Measurements from ENCODE around the gene GUCY1A1.

The GUCY1A1 gene

DNA sequence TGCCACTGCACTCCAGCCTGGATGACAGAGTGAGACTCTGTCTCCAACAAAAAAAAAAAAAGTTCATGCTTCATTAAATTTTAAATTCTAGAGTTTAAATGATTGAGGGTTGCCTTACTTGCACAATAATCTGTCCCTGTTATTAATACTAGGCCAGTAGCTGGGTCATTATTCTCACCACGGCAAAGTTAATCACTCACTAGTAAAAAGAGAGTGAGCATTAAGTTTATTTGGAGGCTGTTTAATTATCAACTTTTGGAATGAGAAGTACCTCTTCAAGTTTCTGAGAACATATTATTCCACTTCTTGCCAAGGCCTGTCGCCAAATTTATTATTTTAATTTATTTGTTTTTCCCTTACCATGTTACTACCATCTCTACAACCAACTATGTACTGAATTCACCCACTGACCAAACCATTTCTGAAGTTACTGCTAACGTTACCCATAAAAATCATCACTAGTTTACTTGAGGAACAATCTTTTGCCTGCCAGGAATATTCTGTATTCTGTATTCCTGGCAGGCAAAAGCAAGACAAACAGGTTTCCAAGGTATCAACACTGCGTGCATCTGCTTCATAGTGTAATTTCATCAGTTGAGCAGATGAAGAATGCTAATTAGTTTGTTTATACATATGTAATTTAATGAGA, 26.5 kb downstream of the GUCY1A1 start:
- DNase-seq, result no peak

DNA sequence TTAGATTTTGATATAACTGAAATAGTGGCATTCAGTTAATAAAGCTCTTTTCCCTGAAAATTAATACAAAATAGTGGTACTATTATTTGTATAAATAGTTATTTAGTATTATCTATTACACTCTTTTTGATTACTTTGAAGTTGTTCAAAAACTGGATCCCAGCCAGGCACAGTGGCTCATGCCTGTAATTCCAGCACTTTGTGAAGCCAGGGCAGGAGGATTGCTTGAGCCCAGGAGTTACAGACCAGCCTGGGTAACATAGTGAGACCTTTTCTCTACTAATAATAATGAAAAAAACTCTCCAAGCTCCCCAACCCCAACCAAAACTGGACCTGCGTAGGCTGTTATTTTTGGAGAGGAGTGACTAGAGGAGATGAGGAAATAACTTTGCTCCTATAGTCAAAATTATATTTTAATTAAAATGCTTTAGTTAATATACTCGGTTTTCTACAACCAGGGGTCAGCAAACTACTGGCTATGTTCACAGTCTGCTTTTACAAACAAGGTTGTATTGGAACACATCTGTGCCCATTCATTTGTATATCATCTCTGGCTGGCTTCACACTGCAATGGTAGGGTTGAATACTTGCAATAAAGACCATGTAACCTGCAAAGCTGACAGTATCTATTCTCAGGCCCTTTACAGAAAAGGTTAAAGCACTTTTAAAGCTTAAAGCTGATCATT, 27.6 kb downstream of the GUCY1A1 start:
- DNase-seq, result no peak

DNA sequence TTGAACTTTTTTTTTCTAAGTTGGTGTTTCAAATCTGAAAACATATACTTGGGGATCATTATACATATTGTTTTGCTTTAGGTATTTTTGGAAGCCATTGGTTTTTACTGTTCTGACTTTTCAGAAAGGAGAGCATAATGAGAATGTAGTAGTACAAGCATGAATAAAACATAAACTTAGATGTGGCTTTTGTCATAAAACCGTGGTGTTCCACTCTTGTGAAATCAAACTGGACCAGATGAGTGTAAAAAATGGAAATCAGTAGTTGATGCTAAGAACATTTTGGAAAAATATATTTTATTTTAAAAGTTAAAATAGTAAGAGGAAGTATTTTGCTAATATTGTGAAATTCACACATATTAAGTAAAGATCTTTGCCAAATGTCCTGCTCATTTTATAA, 29.6 kb downstream of the GUCY1A1 start:
- DNase-seq, result no peak

DNA sequence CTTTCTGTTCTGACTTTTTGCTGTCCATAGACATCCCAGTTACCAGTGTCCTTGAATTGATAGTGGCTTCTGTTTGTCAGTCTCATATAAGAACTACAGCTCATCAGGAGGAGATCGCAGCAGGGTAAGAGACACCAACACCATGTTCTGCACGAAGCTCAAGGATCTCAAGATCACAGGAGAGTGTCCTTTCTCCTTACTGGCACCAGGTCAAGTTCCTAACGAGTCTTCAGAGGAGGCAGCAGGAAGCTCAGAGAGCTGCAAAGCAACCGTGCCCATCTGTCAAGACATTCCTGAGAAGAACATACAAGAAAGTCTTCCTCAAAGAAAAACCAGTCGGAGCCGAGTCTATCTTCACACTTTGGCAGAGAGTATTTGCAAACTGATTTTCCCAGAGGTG, 30.1 kb downstream of the GUCY1A1 start:
- DNase-seq, result no peak

DNA sequence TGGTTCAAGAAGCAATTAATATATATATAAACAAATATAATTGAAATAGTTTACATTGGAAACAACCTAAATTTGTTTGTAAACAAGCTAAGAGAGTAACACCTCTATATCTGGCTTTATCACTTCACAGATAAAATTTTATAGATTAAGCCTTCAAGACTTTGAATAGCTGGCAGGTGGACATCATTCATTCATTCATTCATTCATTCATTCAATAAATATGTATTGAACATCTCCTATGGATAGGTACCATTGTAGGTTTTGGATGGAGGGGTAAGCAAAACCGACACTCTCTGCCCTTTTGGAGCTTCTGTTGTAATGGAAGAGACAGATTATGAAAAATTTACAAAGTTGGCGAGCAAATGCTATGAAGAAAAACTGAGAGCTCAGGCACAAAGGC, 35.2 kb downstream of the GUCY1A1 start:
- DNase-seq, result no peak

DNA sequence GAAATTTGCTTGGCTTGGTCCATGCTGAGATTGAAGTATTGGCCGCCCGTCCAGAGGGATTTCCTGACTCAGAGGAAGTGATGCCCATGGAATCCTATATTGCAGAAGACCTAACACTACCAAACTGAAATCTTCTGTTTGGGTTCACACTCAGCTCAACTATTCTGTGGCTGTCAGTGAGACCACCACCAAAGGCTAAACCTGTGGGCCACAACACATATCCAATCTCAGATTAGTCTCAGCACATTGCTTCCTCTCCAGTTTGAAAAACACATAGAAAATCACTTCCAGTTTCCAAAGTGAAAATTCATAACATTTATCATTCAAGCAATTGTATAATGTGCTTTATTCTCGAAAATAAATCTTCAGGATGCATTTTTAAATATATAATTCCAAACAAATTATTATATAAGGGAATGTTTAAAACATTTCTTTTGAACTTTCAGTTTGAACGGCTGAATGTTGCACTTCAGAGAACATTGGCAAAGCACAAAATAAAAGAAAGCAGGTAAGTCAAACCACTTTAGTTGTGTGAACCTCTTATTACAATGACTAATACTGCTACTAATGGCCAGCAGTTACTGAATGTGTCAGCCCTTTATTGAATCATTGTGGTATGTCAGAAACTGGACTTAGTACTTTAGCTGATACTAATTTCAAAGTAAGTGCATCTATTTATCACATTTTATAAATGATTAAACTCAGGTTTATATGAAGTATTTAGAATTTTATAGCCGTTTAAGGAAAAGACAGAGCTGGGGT, 37.0 kb downstream of the GUCY1A1 start:
- DNase-seq, result no peak

DNA sequence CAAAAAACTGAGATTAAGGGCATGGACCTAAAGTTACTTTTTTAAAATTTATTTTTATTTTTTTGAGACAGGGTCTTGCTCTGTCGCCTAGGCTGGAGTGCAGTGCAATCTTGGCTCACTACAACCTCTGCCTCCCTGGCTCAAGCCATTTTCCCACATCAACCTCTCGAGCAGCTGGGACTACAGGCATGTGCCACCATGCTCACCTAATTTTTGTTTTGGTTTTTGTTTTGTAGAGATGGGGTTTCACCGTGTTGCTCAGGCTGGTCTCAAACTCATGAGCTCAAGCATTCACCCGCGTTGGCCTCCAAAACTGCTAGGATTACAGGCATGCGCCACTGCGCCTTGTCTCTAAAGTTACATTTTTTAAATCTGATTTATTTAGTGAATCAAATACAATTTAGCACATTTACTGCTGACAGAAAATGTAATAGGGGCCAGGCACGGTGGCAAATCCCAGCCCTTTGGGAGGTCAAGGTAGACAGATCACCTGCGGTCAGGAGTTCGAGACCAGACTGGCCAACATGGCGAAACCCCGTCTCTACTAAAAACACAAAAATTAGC, 38.3 kb downstream of the GUCY1A1 start:
- DNase-seq, result no peak

DNA sequence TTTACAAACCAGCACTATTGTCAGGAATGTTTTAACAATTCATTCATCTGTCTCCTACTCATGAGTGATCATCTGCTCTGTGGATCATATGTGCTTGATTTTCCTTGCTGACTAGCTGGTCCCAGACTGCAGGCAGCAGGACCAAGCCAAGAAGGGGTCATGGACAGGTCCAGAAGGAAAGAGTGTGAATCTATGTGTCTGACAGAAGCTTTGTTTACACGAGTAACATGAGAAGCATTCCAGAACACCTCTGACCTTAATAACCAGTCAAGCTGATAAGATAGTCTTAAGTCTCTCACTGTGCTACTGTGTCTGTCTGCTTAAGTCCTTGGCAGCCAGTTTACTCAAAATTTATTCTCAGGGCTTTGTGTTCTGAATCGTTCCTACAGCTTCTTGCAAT, 39.0 kb downstream of the GUCY1A1 start:
- DNase-seq, result no peak

DNA sequence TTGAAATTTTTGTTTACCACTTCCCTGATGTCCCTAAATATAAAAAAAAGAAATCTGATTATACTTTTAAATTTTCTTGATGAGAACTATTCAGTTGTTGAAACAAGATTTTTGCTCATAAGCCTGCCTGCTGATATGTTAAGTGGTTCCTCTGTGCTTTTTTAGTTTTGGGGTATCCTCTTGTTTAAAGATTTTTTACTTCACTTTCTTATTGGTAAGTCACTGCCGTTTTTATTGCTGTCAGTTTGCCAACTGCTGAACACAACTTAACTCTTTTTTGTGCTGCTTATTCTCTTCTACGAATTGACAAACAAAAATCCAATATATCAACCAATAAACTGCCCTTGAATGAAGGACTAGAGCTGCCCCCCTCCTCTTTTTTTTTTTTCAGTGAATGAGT, 39.5 kb downstream of the GUCY1A1 start:
- DNase-seq, result no peak

DNA sequence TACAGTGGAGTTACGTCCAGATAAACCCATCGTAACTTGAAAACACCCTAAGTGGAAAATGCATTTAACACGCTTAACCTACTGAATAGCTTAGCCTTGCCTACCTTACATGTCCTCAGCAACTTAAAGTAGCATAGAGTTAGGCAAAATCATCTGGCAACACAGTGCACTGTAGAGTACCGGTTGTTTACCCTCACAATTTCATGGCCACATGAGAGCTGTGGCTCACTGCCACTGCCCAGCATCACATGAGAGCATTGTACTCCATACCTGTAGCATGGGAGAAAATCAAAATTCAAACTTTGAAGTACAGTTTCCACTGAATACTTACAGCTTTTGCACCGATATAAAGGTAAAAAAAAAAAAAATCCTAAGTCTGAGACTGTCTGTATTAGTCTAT, 40.6 kb downstream of the GUCY1A1 start:
- no peak for DNase-seq

DNA sequence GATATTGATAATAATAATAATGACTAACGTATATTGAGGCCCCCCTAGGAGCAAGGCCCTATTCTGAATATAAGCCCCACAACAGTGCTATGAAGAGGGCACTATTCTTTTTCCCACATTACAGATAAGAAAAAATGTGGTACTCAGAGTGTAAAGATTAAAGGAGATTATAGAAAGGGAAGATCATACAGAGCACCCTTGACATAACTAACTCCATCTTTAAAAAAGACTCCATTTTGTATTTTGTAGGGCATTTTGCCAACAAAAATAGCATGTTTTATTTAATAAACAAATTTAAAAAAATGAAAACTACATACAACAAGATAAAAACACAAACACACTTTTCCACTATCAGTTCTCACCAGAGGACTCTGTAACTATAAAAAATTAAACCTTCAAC, 42.1 kb downstream of the GUCY1A1 start:
- DNase-seq, result no peak

DNA sequence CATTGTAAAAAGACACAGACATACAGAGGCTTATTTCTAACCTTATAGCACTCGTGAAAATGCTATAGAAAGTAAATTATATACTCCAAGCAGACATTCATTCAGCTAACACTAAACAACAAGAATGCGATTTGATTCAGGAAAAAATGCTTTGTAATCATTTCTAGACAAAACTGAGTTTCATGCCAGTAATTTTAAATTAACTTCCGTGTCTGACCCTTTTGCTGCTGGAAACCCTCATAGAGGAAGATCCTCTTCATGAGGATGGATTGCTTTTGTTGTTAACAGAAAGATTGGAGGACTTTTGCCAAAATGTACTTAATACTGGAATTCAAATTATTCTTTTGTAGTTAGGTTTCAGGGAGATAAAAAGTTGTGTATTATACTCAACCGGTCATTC, 43.3 kb downstream of the GUCY1A1 start:
- DNase-seq, result no peak

DNA sequence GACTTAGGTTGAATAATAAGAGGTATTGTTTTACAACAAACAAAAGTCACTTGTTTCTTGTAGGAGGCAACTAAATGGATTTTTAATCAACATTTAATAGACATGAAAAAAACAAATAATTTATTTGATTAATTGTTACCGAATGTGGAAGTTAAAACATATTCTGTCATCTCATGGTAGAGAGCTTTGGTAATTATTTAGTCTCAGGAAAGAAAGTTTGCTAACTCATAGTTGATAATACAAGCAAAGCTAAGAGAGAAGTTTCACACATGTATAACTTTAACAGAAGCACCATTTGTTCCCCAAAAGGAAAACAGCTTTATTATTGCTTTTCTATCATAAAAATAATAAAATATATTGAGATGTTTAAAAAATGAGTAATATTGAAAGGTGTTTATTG, 44.9 kb downstream of the GUCY1A1 start:
- no peak for DNase-seq

DNA sequence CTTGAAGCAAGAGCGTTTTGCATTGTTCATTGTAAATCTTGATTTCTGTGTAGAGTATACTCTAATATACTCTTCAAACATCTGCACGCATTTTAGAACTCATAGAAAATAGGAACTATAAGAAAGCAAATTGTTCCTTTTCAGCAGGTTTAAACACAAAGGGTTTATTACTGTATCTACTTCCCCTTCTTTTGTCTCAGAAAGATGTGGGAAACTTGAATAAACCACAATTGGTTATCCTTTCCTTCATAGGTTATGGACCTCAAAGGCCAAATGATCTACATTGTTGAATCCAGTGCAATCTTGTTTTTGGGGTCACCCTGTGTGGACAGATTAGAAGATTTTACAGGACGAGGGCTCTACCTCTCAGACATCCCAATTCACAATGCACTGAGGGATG, 46.2 kb downstream of the GUCY1A1 start:
- no peak for DNase-seq

DNA sequence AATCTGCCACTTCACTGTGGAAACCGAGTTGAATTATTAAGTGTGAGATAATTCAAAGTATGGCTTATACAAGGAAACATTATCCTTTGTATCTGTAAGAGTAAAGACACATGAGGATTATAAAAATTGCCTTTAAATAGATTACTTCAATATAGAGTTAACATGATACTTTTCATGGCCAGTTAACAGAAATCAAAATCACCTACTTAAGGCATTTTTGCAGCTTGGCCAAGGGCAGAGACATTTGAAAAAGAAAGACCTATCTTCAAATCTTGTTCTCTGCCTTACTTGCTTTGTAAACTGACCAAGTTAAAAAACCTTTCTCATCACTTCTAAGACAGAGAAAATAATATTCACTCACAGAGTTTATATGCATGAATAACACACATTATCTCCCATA, 47.3 kb downstream of the GUCY1A1 start:
- no peak for DNase-seq

DNA sequence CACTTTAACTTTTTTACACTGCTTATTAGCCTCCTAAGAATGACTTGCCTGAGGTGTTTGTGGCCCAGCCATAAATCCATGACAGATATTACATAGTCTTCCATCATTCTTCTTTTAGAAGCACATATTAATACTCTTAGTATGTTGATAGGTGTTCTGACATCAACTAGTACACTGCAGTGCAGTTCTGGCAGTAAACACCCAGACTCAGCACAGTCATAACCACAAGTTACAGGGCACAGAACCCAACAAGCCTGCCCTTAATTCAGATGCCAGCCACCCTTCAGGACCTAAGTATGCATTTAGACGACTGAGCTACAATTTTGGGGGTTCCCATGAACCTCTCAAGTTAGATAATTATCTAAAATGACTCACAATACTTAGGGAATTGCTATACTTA, 55.7 kb downstream of the GUCY1A1 start:
- no peak for DNase-seq

DNA sequence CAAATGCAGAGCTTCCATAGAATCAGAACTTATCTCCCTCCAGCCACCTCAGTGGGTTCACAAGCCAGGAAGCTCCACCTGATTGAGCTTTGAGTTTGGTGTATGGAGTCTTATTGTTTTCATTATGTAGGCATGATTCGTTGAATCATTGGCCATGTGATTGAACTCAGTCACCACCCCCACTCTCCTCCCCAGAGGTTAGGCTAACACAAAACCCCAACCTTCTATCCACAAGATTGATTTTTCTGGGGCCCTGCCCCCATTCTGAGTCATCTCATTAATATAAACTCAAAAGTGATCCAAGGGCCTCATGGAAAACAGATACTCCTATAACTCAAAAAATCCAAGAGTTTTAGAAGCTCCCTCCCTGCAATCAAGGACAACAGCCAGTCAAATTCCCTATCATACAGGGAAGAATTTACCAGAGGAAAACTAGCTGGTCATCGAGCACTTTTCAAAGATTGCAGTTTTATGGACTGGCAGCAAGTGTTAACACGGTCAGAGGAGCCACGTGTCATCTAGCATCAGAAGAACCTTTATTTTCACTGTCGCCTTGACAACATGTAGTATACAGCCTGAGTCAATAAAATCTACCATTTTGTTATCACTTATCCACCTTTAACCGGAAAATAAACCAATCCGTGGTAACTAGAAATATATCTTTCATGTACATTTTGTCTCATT, 56.3 kb downstream of the GUCY1A1 start:
- DNase-seq, result no peak

DNA sequence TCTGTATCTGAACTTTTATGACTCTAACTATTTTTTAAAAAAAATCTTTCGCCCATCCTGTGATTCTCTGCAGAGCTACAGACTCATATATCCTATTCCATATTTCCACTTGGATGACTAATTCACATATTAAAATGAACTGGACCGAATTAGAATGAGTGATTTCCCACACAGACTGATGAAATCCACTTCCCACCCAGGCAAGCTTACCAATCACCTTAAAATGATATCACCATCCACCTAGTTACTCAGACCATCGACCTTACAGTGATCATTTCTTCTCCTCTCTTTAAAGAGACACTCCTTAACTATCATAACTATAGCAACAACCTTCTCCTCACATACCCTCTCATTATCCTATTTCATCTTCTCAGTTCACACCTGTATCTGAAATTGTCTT, 58.1 kb downstream of the GUCY1A1 start:
- no peak for DNase-seq

DNA sequence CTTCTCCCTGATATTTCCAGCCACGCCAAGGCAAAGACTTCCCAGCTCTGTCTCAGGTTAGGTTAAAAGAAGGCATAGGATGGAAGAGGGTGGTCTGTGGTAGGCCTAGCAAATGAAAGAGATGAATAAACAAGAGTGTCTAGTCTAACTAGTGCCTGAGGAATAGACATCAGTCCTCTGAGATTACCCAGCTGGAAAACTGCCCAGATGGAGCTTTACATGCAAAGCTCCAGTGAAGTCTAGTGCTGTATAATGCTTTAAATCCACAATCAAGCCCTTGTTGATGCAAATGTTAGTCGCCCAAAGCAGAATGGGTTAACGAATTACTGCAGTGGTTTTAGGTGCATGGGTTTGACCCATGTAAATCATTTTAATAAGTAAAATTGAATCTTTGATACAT, 67.4 kb downstream of the GUCY1A1 start:
- DNase-seq, result no peak

DNA sequence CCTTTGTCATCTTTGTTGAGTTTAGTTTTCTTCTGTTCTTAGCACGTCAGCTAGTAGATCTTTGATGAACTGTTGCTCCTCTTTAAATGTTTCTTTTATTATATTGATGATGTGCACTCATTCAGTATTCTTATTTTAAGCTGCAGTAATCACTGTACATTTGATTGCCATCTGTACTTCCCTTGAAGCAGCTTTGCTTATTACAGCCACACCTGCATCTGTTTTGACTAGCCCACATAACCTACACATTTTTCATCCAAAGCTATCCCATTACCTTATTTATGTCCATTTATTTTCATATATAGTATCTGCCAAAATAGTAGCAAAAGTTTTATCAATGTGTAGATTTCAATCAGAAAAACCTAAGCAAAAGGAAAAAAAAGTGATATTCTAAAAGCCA, 68.3 kb downstream of the GUCY1A1 start:
- no peak for DNase-seq

DNA sequence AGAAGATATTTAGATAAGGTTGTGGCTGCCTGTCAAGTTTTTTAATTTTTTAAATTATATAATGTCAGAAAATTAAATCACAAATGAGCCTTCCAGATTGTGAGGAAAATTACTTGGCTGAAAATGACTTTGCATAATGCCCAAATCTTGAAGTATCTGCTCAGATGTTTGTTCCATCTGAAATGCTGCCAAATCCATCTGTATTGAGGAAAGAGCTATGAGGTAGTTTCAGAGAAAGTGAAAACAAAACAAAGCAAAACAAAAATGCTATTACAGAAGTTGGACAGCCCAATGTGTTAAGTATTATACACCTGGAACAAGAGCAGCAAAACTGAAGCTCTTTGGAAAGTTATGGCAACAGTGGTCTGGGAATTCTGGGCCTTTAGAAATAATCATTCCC, 68.8 kb downstream of the GUCY1A1 start:
- DNase-seq, result no peak

DNA sequence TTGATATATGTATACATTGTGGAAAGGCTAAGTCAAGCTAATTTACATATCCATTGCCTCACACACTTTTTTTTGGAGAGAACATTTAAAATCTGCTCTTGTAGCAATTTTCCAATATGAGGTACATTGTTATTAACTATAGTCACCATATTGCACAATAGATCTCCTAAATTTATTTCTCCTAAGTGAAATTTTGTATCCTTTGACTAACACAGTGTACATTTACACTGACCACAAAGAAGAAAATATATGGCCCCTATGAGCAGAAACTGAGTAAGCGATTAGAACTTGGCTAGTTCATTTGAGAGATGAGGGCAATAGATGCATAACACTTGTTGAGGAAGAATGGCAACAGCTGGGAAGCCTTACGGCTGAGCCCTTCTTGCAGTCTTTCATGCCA, 71.9 kb downstream of the GUCY1A1 start:
- DNase-seq, result no peak

DNA sequence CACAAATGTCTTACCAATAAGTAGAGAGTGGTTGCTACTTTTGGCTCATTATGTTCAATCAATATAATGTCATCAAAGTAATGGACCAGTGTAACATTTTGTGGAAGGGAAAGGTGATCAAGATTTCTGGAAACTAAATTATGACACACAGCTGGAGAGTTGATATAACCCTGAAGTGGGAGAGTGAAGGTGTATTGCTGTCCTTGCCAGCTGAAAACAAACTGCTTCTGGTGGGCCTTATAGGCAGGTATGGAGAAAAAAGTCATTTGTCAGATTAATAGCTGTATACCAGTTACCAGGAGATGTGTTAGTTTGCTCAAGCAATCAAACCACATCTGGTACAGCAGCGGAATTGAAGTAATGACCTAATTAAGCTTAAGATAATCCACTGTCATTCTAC, 74.9 kb downstream of the GUCY1A1 start:
- DNase-seq, result no peak
